Umbilical cord (tissue), 2 donors: ENCODE data around the gene FPR1. TPM values are rescaled to one million over a fixed set of nuclear protein-coding genes. Genes with fewer than 3 reads are reported as not detected.

Experiments
- DNase-seq: peaks from one replicate; pipeline ENCODE4 v3.0.0-alpha.2; 2015; ENCODE audit warnings: low spot score
- total RNA-seq: library from RNA; depleted of rRNA; stranded (reverse); fragments of >200 nt; gene quantifications from one replicate; pipeline ENCODE4 v1.2.3, GENCODE V29; 2014; ENCODE audit warnings: low replicate concordance; ENCODE audit not compliant: insufficient read depth

Gene FPR1
- total RNA-seq, 1 donor from 2014 or later: 13.5 TPM

DNA sequence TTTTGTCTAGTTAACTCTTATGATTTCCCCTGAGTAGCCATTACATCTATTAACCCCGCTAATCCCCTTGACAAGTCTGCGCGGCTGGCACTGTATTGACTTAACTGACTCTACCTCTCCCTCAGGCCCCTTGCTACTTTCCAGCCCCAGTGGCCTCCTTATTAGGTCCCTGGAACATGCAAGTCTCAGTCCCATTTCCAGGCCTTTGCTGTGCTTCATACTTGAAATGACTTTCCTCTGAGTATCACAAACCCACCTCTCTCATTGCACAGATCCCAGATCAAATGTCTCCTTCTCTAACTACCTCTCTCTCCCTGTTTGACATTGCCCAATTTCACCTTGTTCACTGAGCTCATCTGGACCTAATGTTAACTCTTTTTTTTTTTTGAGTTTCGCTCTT, 45.4 kb downstream of the FPR1 start:
- no peak for DNase-seq

DNA sequence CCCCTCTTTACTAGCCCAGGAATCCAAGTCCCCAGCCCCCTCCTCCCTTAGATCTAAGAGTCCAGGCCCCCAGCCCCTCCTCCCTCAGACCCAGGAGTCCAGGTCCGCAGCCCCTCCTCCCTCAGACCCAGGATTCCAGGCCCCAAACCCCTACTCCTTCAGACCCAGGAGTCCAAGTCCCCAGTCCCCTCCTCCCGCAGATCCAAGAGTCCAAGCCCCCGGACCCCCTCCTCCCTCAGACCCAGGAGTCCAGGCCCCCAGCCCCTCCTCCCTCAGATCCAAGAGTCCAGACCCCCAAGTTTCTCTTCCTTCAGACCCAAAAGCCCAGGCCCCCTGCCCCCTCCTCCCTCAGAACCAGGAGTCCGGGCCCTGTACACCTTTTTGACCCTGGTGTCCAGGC, 47.1 kb downstream of the FPR1 start:
- no peak for DNase-seq

- peak; percentile 96 for DNase-seq
These were observed 47.8 kb downstream of the FPR1 start for GRCh38 chr19:51703575-51704515.

DNA sequence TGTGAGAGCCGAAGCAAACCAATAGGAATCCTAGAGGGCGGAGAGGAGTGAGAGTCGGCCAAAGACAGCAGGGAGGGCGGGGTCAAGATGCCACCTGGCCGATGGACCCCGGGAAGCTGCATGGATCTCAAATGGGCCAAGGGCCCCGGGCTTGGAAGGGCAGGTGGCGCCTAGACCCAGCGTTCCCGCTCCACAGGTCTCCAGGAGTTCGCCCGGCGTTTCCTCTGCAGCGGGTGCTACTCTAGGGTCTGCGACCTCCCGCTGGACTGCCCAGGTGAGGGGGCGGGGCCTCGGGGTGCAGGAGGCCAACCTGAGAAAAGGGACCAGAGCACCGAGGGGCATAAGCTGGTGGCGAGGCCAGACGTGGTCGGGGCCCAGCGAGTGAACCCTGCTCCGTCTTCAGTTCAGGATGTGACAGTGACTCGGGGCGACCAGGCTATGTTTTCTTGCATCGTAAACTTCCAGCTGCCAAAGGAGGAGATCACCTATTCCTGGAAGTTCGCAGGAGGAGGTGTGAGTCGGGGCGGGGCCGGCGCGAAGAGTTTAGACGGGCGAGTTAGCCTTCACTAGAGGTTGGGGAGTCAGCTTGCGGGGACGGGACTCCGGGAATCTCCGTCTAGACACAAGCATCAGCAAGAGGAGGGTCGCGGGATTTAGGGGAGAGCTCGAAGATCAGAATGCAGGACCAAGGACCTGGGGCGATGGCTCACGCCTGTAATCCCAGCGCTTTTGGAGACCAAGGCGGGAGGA, 48.7 kb downstream of the FPR1 start:
- no peak for DNase-seq

DNA sequence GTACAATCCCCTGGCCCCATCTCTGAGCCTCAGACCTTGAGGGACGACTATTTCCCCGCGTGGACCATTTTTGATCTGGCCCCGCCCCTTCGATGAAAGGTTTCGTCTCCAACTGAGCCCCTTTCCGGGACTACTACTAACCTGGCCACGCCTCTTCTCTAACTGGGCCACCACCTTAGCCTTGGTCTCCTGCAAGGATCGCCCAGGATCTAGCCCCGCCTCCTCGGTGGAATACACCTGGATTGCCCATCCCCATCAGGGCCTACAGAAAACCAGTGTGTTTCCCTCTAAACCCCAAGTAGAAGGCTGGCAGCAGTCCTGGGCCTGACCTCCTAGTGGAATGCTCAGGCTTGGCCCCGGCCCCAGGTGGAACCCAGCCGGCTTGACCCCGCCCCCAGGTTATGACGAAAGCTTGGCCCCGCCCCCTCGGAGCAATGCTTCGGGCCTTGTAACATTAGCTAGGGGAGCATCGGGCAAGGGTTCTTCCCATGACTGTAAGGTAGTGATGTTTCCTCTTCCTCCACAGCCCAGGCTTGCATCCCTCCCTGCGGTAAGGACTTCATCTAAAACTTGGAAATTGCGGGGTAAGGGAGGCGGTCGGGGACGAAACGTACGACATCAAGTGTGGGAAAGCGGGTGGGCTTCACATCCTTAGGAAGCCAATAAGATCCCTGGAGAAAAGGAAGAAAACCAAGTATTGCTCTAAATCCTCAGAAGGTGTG, 49.4 kb downstream of the FPR1 start:
- peak; percentile 58 for DNase-seq

DNA sequence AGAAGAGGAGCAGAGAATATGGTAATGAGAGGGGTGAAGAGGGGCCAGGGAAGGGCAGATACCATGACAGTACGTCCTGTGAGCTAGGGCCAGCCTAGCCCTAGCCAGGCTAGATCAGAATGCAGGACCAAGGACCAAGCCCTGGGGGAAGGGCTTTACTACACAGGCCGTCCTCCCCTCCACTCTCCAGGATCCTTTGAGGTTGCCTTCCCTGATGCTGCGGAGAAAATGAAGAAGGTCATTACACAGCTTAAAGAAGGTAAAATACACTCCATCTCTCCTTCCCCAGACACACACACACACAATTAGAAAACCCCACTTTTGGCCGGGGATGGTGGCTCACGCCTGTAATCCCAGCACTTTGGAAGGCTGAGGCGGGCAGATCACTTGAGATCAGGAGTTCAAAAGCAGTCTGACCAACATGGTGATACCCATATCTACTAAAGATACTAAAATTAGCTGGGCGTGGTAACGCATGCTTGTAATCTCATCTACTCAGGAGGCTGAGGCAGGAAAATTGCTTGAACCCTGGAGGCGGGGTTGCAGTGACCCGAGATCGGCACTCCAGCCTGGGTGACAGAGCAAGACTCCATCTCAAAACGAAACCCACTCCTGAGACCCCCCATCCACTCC, 50.1 kb downstream of the FPR1 start:
- DNase-seq: peak; percentile 57

GRCh38 chr19:51699170-51699569, 52.5 kb downstream of the FPR1 start:
- DNase-seq: no peak

DNA sequence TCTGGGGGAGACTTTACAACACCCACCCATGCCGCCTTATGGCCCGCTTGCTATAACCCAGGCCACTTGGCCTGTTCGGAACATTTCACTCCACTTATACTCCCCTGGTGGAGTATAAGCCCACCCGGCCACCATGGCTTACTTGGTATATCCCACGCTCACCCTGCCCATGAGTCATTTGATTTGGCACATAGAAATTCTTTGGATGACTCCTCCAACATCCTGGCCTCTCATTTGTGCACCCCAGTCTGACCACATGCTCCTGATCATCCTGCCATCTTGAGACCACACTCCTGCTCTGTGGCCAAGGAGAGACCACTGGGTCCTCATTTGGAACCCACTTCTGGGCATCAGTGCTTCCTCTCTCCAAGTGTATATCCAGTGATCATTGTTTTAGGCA, 53.4 kb downstream of the FPR1 start:
- no peak for DNase-seq

DNA sequence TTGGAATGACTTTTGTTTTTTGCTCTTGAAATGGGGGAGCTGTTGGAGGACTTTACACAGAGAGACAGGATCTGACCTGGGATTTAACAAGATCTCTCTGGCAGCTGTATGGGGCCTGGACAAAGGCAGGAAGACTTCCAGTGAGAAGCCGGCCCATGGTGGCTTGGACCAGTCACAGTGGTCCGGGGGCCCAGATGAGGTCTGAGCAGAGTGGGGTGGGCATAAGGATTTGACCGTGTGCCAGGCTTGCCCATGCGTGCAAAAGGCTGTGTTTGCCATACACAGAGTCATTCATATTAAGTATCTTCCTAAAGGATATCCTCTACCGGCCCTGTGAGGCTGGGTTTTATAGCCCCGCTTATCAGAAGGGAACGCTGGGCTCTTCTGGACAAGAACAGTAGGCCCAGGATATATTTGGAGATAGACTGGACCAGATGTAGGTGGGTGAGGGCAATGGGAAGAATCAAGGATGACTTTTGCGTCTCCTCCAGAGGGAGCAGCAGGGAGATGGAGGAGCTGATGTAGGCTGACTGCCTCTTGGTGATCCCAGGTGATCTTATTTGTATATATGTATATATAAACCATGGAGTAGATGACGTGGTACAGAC, 54.4 kb downstream of the FPR1 start:
- DNase-seq: no peak

DNA sequence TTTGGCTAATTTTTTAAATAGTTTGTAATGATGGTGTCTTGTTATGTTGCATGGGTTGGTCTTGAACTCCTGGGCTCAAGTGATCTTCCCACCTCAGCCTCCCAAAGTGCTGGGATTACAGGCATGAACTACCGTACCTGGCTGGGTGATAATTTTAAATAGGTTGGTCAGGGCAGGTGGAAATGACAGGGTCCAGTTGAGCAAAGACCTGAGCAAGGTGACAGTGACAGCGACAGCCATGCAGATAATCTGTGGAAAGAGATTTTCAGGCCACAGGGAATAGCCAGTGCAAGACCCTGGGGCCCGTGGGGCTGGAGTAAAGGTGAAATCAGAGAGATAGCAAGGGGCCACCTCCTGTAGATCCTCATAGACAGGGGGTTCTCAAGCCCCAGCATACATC, 55.1 kb downstream of the FPR1 start:
- no peak for DNase-seq

Other genes with a start within 250 kb of the FPR1 start
- not detected for gene SIGLEC6, start 220.2 kb downstream of the FPR1 start, total RNA-seq
- gene ZNF175, start 180.6 kb downstream of the FPR1 start, total RNA-seq: 17.3 TPM
- gene SIGLEC5, start 121.5 kb downstream of the FPR1 start, total RNA-seq: not detected
- 3.6 TPM for gene SIGLEC14, start 105.1 kb downstream of the FPR1 start, total RNA-seq
- 27.9 TPM for gene SPACA6, start 58.5 kb downstream of the FPR1 start, total RNA-seq
- not detected for gene HAS1, start 27.9 kb downstream of the FPR1 start, total RNA-seq
- 7.0 TPM for gene FPR2, start 9.3 kb upstream of the FPR1 start, total RNA-seq
- 2.6 TPM for gene FPR3, start 43.3 kb upstream of the FPR1 start, total RNA-seq
- 45.0 TPM for gene ZNF577, start 136.1 kb upstream of the FPR1 start, total RNA-seq
- gene ZNF649, start 153.1 kb upstream of the FPR1 start, total RNA-seq: 10.8 TPM
- 11.8 TPM for gene ZNF613, start 175.6 kb upstream of the FPR1 start, total RNA-seq
- 13.2 TPM for gene ZNF350, start 235.0 kb upstream of the FPR1 start, total RNA-seq